Thyroid gland (tissue), 4 donors: ENCODE measurements around the gene NTNG1.

ENCODE experiments used
- POLR2A ChIP-seq, 2 donors: fragments of 450-650 bp; IDR thresholded peaks; one replicate each; pipeline ENCODE4 v1.6.1; 2017; ENCODE audit warnings: antibody characterized with exemption in 2 of 2, mild to moderate bottlenecking in 2 of 2, moderate library complexity in 1 of 2
- TF ChIP-seq, protein P1 (sequence below), 6 experiments: fragments of 200-600 bp in 3 of 6; fragments of 450-650 bp in 3 of 6; sonication (generic) in 3 of 6; IDR thresholded peaks; one replicate each; pipeline ENCODE4 v1.5.1; 2016 to 2019; ENCODE audit warnings: antibody characterized with exemption in 6 of 6, mild to moderate bottlenecking in 2 of 6, inconsistent platforms in 1 of 6, moderate library complexity in 1 of 6

DNA sequence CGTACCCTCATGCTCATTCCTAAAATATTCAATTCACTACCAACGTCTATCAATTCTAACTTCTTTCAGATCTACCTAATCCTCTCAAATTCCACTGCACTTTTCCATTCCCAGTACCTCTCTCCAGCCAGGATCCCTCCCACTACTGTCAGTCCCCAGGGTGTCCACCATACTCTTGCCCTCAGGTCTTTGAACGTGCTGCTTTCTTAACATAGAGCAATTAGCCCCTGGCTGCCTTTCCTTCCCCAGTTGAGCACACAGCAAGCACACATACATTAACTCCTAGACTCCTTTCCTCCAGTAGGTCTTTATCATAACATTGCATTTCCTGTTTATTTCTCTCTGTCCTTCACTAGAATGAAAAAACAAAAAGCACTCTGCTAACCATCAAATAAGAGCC, 126.7 kb downstream of the NTNG1 start:
- TF ChIP-seq, protein P1, sequence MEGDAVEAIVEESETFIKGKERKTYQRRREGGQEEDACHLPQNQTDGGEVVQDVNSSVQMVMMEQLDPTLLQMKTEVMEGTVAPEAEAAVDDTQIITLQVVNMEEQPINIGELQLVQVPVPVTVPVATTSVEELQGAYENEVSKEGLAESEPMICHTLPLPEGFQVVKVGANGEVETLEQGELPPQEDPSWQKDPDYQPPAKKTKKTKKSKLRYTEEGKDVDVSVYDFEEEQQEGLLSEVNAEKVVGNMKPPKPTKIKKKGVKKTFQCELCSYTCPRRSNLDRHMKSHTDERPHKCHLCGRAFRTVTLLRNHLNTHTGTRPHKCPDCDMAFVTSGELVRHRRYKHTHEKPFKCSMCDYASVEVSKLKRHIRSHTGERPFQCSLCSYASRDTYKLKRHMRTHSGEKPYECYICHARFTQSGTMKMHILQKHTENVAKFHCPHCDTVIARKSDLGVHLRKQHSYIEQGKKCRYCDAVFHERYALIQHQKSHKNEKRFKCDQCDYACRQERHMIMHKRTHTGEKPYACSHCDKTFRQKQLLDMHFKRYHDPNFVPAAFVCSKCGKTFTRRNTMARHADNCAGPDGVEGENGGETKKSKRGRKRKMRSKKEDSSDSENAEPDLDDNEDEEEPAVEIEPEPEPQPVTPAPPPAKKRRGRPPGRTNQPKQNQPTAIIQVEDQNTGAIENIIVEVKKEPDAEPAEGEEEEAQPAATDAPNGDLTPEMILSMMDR (IDR thresholded peaks at IDR 0.05) = no peak
- no peak for TF ChIP-seq POLR2A (IDR thresholded peaks at IDR 0.05)
